Neural progenitor cell (in vitro differentiated cells): ENCODE results near the gene GCNT2. TPM values are rescaled to one million over a fixed set of nuclear protein-coding genes. Genes with fewer than 3 reads are reported as not detected.

Experiments used
- DNase-seq: peaks from one replicate; pipeline ENCODE4 v3.0.0-alpha.2; 2016; ENCODE audit warnings: low spot score
- H2AFZ ChIP-seq: fragments of 200-600 bp; sonication (generic); replicated peaks from 2 replicates; pipeline ENCODE4 v1.6.1; 2016; ENCODE audit warnings: antibody characterized with exemption
- H3F3A ChIP-seq: fragments of 200-600 bp; sonication (generic); 2 replicates; pipeline ENCODE4 v1.6.1; 2016; ENCODE audit warnings: antibody characterized with exemption, low read depth
- H3K27ac ChIP-seq: fragments of 200-600 bp; sonication (generic); 2 replicates; pipeline ENCODE4 v1.5.1; 2016; ENCODE audit warnings: mild to moderate bottlenecking
- H3K27me3 ChIP-seq: fragments of 200-600 bp; sonication (generic); 2 replicates; pipeline ENCODE4 v1.6.1; 2016; ENCODE audit warnings: mild to moderate bottlenecking, moderate library complexity
- H3K36me3 ChIP-seq: fragments of 200-600 bp; sonication (generic); 2 replicates; pipeline ENCODE4 v1.5.1; 2016
- H3K4me1 ChIP-seq: fragments of 200-600 bp; sonication (generic); 2 replicates; pipeline ENCODE4 v1.6.1; 2016; ENCODE audit warnings: mixed run types
- H3K4me2 ChIP-seq: fragments of 200-600 bp; sonication (generic); 2 replicates; pipeline ENCODE4 v1.6.1; 2016
- H3K4me3 ChIP-seq: fragments of 200-600 bp; sonication (generic); 2 replicates; pipeline ENCODE4 v1.5.1; 2016
- H3K79me2 ChIP-seq: fragments of 200-600 bp; sonication (generic); 2 replicates; pipeline ENCODE4 v1.6.1; 2016; ENCODE audit warnings: low read depth
- H3K9ac ChIP-seq: fragments of 200-600 bp; sonication (generic); 2 replicates; pipeline ENCODE4 v1.6.1; 2016
- H3K9me3 ChIP-seq: fragments of 200-600 bp; sonication (generic); 2 replicates; pipeline ENCODE4 v1.5.1; 2016; ENCODE audit warnings: low read depth
- H4K20me1 ChIP-seq: fragments of 200-600 bp; sonication (generic); 2 replicates; pipeline ENCODE4 v1.6.1; 2016; ENCODE audit warnings: low read depth
- H3K27ac Mint-ChIP-seq: 3 replicates; pipeline ENCODE4 v1.8.0; 2021; ENCODE audit warnings: mixed read lengths
- H3K27me3 Mint-ChIP-seq: 2 replicates; pipeline ENCODE4 v1.8.0; 2022; ENCODE audit warnings: low read depth, mild to moderate bottlenecking, inconsistent platforms, moderate library complexity, mixed read lengths; ENCODE audit not compliant: insufficient read depth
- H3K36me3 Mint-ChIP-seq: 3 replicates; pipeline ENCODE4 v1.8.0; 2021; ENCODE audit warnings: mixed read lengths
- H3K4me1 Mint-ChIP-seq: 3 replicates; pipeline ENCODE4 v1.8.0; 2021; ENCODE audit warnings: mixed read lengths
- H3K4me3 Mint-ChIP-seq: 3 replicates; pipeline ENCODE4 v1.8.0; 2021; ENCODE audit warnings: mild to moderate bottlenecking, moderate library complexity, mixed read lengths
- H3K9me3 Mint-ChIP-seq: 3 replicates; pipeline ENCODE4 v1.8.0; 2020; ENCODE audit warnings: mixed read lengths
- CTCF ChIP-seq: fragments of 200-600 bp; sonication (generic); IDR thresholded peaks from 2 replicates; pipeline ENCODE4 v1.5.1; 2017; ENCODE audit warnings: antibody characterized with exemption, mild to moderate bottlenecking
- EZH2 ChIP-seq: fragments of 200-600 bp; sonication (generic); IDR thresholded peaks from 2 replicates; pipeline ENCODE4 v1.6.1; 2017; ENCODE audit warnings: antibody characterized with exemption, mild to moderate bottlenecking, moderate library complexity
- EZH2phosphoT487 ChIP-seq: fragments of 200-600 bp; sonication (generic); IDR thresholded peaks from 2 replicates; pipeline ENCODE4 v1.6.1; 2017; ENCODE audit warnings: antibody characterized with exemption
- total RNA-seq: library from RNA; depleted of rRNA; stranded (reverse); fragments of >200 nt; gene quantifications from 2 replicates; pipeline ENCODE4 v1.2.3, GENCODE V29; 2015; ENCODE audit warnings: low replicate concordance

Gene GCNT2
- total RNA-seq, 1 donor from 2014 or later: 48.4 TPM

- no peaks in the 10 kb centered on the region for H3K9me3 ChIP-seq
- no peak overlapping the region for H3K9ac ChIP-seq
- no peak for DNase-seq
- H3K36me3 Mint-ChIP-seq: no peaks in the 10 kb centered on the region
- no peak overlapping the region for H3K4me3 ChIP-seq
- H3K4me3 Mint-ChIP-seq: no peak overlapping the region
- H3K27ac ChIP-seq: no peak overlapping the region
- no peak for TF ChIP-seq EZH2phosphoT487
- TF ChIP-seq EZH2: no peak
- no peak for TF ChIP-seq CTCF
- no peaks in the 10 kb centered on the region for H3K79me2 ChIP-seq
- H3K27ac Mint-ChIP-seq: no peak overlapping the region
- H3K27me3 ChIP-seq: no peaks in the 10 kb centered on the region
- peak overlapping the region; percentile 58 for H2AFZ ChIP-seq
- no peaks in the 10 kb centered on the region for H3K36me3 ChIP-seq
- H3K4me1 Mint-ChIP-seq: peaks cover 13% of the 10 kb centered on the region
- no peaks in the 10 kb centered on the region for H3F3A ChIP-seq
- H3K27me3 Mint-ChIP-seq: peaks cover 6% of the 10 kb centered on the region
- H3K4me1 ChIP-seq: no peaks in the 10 kb centered on the region
- no peaks in the 10 kb centered on the region for H4K20me1 ChIP-seq
- no peak overlapping the region for H3K4me2 ChIP-seq
- H3K9me3 Mint-ChIP-seq: no peaks in the 10 kb centered on the region
Measured at GRCh38 chr6:10505529-10505928, 15.6 kb upstream of the GCNT2 start.

- H3K4me1 Mint-ChIP-seq: peaks cover 18% of the 10 kb centered on the region
- TF ChIP-seq EZH2phosphoT487: no peak
- no peak for TF ChIP-seq EZH2
- no peak for TF ChIP-seq CTCF
- Histone ChIP-seq H3K4me2 (no peak overlapping the region), H3K9ac (no peak overlapping the region), H3K36me3 (no peaks in the 10 kb centered on the region), H3K27ac (no peak overlapping the region), H3K4me1 (peaks cover 3% of the 10 kb centered on the region), H3K79me2 (no peaks in the 10 kb centered on the region), H3F3A (no peaks in the 10 kb centered on the region), H4K20me1 (no peaks in the 10 kb centered on the region), H2AFZ (no peak overlapping the region), H3K9me3 (no peaks in the 10 kb centered on the region), H3K27me3 (no peaks in the 10 kb centered on the region), H3K4me3 (no peak overlapping the region)
- H3K4me3 Mint-ChIP-seq: no peak overlapping the region
- no peak for DNase-seq
- H3K36me3 Mint-ChIP-seq: no peaks in the 10 kb centered on the region
- peaks cover 5% of the 10 kb centered on the region for H3K27me3 Mint-ChIP-seq
- H3K27ac Mint-ChIP-seq: no peak overlapping the region
- no peaks in the 10 kb centered on the region for H3K9me3 Mint-ChIP-seq
Measured at GRCh38 chr6:10507298-10507697, 13.9 kb upstream of the GCNT2 start.

- Mint-ChIP-seq H3K4me3 (no peak overlapping the region), H3K27me3 (peaks cover 5% of the 10 kb centered on the region), H3K36me3 (no peaks in the 10 kb centered on the region), H3K9me3 (no peaks in the 10 kb centered on the region), H3K27ac (no peak overlapping the region), H3K4me1 (peaks cover 15% of the 10 kb centered on the region)
- TF ChIP-seq EZH2: no peak
- TF ChIP-seq EZH2phosphoT487: no peak
- no peak for TF ChIP-seq CTCF
- H3K36me3 ChIP-seq: no peaks in the 10 kb centered on the region
- no peak overlapping the region for H3K27ac ChIP-seq
- H3K27me3 ChIP-seq: no peaks in the 10 kb centered on the region
- H3K4me2 ChIP-seq: no peak overlapping the region
- no peak overlapping the region for H3K9ac ChIP-seq
- peaks cover 3% of the 10 kb centered on the region for H3K4me1 ChIP-seq
- H3K9me3 ChIP-seq: no peaks in the 10 kb centered on the region
- H3K79me2 ChIP-seq: no peaks in the 10 kb centered on the region
- H4K20me1 ChIP-seq: no peaks in the 10 kb centered on the region
- no peak for DNase-seq
- no peak overlapping the region for H2AFZ ChIP-seq
- no peak overlapping the region for H3K4me3 ChIP-seq
- no peaks in the 10 kb centered on the region for H3F3A ChIP-seq
Measured at GRCh38 chr6:10507715-10508114, 13.4 kb upstream of the GCNT2 start.
